ENCODE results near the gene PFDN6. TPM values are rescaled to one million over a fixed set of nuclear protein-coding genes. Genes with fewer than 3 reads are reported as not detected.
A peak's percentile ranks its signal among the peaks of the same experiment; 100 is the strongest.

Gene PFDN6
- total and polyA plus RNA-seq, 9 of the 15 experiments (the other 6 are each of a cell fraction or from before 2014, with no cell fraction given), result 6.8 to 475 (median 216) TPM

- TF ChIP-seq FOXA3 (CRISPR knock-in tag; conservative IDR thresholded peaks at IDR 0.05 in 1 of 2, IDR thresholded peaks at IDR 0.05 in 1 of 2), result peak in 1 of 2 experiments; percentile 58; a peak in 1 of 4 replicates
- no peak for TF ChIP-seq PTTG1 (tag; IDR thresholded peaks at IDR 0.05; ENCODE audit: low read depth)
- no peak for TF ChIP-seq IRF2 (CRISPR knock-in tag; IDR thresholded peaks at IDR 0.05)
- no peak; the same call in 1 of the 2 replicates for TF ChIP-seq ZNF785 (CRISPR knock-in tag; IDR thresholded peaks at IDR 0.05)
- TF ChIP-seq NUFIP1 (IDR thresholded peaks at IDR 0.05; ENCODE audit: partially characterized antibody), result no peak
- 0 out of 4 replicates have a peak, but pooled peaks of 1 of the 2 experiments have one; percentile 53 for TF ChIP-seq SRF (CRISPR knock-in tag; IDR thresholded peaks at IDR 0.05)
- TF ChIP-seq GABPA (tag; conservative IDR thresholded peaks at IDR 0.05; ENCODE audit: low read depth), result peak; percentile 100
- TF ChIP-seq RBM14 (IDR thresholded peaks at IDR 0.05; ENCODE audit: borderline replicate concordance, insufficient read depth, low read depth, low read length), result no peak
- peak; percentile 5 for TF ChIP-seq POU5F1 (IDR thresholded peaks at IDR 0.05; ENCODE audit: borderline replicate concordance, low read depth, low read length, partially characterized antibody)
- TF ChIP-seq ZNF507 (tag; conservative IDR thresholded peaks at IDR 0.05), result no peak
- peak; percentile 26; the same call in 1 of the 2 replicates for TF ChIP-seq RAD51 (IDR thresholded peaks at IDR 0.05; ENCODE audit: borderline replicate concordance, low read depth)
- TF ChIP-seq KLF1 (tag; IDR thresholded peaks at IDR 0.05), result peak; percentile 40; the same call in 1 of the 2 replicates
- TF ChIP-seq MCM7 (IDR thresholded peaks at IDR 0.05), result no peak
- TF ChIP-seq HDGF (IDR thresholded peaks at IDR 0.05), result no peak
- TF ChIP-seq PTBP1 (IDR thresholded peaks at IDR 0.05; ENCODE audit: low read depth, low read length), result no peak
- peak; percentile 47 for TF ChIP-seq GMEB1 (CRISPR knock-in tag; IDR thresholded peaks at IDR 0.05)
- peak; percentile 67 for TF ChIP-seq RB1 (IDR thresholded peaks at IDR 0.05; ENCODE audit: low read depth)
- TF ChIP-seq NEUROD1 (IDR thresholded peaks at IDR 0.05; ENCODE audit: borderline replicate concordance, low read depth, low read length, partially characterized antibody), result peak; percentile 69
- TF ChIP-seq TGIF2 (CRISPR knock-in tag; IDR thresholded peaks at IDR 0.05), result no peak; the same call in 1 of the 2 replicates
- TF ChIP-seq NFYB (IDR thresholded peaks at IDR 0.05; ENCODE audit: extremely low read depth, insufficient read length), result no peak
- TF ChIP-seq ZNF384 (IDR thresholded peaks at IDR 0.05; ENCODE audit: low read depth, low read length), result no peak
- peak; percentile 100 for TF ChIP-seq MYC (IDR thresholded peaks at IDR 0.05; ENCODE audit: low read depth, low read length)
- peak; percentile 96; the same call in 1 of the 2 replicates for TF ChIP-seq MYC (CRISPR knock-in tag; IDR thresholded peaks at IDR 0.05; ENCODE audit: borderline replicate concordance, low read depth)
- TF ChIP-seq CHD2 (IDR thresholded peaks at IDR 0.05; ENCODE audit: low read depth, low read length), result peak; percentile 40; the same call in 1 of the 2 replicates
- peak; percentile 79; the same call in 1 of the 2 replicates for TF ChIP-seq NBN (IDR thresholded peaks at IDR 0.05; ENCODE audit: low read depth)
- TF ChIP-seq CREM (IDR thresholded peaks at IDR 0.05; ENCODE audit: low read depth), result peak; percentile 99
- peak; percentile 92 for TF ChIP-seq MBD2 (IDR thresholded peaks at IDR 0.05; ENCODE audit: borderline replicate concordance, low read depth)
These were observed 17.7 kb upstream of the PFDN6 start, which contains the start of the genes RPS18 and VPS52 (continued) for GRCh38 chr6:33271468-33272274.

All from K562 (cell line).